Measurements from ENCODE around the gene SCGB1A1.

DNA sequence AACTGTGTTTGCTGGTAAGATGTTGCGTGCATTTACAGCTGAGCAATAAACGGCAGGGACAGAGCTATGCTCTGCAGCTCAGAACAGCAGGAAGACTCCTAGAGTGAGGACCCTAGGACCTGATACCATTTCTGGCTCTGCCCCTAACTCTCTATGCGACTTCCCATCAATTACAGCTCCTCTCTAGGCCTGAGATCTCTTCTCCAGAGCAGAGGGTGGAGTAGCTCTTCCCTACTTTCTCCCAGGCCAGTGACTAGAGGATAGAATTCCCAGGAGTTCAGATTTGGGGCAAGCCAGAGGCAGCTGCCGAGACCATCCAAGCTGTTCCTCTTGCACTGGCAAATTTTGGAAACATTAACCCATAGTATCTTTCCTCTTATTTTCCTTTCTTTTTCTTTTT lies 12.8 kb upstream of the SCGB1A1 start:
- TF ChIP-seq, protein P1, sequence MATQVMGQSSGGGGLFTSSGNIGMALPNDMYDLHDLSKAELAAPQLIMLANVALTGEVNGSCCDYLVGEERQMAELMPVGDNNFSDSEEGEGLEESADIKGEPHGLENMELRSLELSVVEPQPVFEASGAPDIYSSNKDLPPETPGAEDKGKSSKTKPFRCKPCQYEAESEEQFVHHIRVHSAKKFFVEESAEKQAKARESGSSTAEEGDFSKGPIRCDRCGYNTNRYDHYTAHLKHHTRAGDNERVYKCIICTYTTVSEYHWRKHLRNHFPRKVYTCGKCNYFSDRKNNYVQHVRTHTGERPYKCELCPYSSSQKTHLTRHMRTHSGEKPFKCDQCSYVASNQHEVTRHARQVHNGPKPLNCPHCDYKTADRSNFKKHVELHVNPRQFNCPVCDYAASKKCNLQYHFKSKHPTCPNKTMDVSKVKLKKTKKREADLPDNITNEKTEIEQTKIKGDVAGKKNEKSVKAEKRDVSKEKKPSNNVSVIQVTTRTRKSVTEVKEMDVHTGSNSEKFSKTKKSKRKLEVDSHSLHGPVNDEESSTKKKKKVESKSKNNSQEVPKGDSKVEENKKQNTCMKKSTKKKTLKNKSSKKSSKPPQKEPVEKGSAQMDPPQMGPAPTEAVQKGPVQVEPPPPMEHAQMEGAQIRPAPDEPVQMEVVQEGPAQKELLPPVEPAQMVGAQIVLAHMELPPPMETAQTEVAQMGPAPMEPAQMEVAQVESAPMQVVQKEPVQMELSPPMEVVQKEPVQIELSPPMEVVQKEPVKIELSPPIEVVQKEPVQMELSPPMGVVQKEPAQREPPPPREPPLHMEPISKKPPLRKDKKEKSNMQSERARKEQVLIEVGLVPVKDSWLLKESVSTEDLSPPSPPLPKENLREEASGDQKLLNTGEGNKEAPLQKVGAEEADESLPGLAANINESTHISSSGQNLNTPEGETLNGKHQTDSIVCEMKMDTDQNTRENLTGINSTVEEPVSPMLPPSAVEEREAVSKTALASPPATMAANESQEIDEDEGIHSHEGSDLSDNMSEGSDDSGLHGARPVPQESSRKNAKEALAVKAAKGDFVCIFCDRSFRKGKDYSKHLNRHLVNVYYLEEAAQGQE (IDR thresholded peaks at IDR 0.05; ENCODE audit: insufficient replicate concordance, low read depth): no peak
- TF ChIP-seq, protein P2, sequence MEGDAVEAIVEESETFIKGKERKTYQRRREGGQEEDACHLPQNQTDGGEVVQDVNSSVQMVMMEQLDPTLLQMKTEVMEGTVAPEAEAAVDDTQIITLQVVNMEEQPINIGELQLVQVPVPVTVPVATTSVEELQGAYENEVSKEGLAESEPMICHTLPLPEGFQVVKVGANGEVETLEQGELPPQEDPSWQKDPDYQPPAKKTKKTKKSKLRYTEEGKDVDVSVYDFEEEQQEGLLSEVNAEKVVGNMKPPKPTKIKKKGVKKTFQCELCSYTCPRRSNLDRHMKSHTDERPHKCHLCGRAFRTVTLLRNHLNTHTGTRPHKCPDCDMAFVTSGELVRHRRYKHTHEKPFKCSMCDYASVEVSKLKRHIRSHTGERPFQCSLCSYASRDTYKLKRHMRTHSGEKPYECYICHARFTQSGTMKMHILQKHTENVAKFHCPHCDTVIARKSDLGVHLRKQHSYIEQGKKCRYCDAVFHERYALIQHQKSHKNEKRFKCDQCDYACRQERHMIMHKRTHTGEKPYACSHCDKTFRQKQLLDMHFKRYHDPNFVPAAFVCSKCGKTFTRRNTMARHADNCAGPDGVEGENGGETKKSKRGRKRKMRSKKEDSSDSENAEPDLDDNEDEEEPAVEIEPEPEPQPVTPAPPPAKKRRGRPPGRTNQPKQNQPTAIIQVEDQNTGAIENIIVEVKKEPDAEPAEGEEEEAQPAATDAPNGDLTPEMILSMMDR (IDR thresholded peaks at IDR 0.05; ENCODE audit: insufficient read depth, low read length): no peak
- TF ChIP-seq POLR2AphosphoS5 (IDR thresholded peaks at IDR 0.05; ENCODE audit: low read depth): no peak
